GM19452 (cell line): ENCODE data around the gene ZNF503.

Experiments
- ATAC-seq: cut with Tn5 transposase; IDR thresholded peaks from one replicate; pipeline ENCODE4 v1.9.1; 2021; ENCODE audit not compliant: unreplicated experiment

The ZNF503 gene, protein sequence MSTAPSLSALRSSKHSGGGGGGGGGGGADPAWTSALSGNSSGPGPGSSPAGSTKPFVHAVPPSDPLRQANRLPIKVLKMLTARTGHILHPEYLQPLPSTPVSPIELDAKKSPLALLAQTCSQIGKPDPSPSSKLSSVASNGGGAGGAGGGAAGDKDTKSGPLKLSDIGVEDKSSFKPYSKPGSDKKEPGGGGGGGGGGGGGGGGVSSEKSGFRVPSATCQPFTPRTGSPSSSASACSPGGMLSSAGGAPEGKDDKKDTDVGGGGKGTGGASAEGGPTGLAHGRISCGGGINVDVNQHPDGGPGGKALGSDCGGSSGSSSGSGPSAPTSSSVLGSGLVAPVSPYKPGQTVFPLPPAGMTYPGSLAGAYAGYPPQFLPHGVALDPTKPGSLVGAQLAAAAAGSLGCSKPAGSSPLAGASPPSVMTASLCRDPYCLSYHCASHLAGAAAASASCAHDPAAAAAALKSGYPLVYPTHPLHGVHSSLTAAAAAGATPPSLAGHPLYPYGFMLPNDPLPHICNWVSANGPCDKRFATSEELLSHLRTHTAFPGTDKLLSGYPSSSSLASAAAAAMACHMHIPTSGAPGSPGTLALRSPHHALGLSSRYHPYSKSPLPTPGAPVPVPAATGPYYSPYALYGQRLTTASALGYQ

DNA sequence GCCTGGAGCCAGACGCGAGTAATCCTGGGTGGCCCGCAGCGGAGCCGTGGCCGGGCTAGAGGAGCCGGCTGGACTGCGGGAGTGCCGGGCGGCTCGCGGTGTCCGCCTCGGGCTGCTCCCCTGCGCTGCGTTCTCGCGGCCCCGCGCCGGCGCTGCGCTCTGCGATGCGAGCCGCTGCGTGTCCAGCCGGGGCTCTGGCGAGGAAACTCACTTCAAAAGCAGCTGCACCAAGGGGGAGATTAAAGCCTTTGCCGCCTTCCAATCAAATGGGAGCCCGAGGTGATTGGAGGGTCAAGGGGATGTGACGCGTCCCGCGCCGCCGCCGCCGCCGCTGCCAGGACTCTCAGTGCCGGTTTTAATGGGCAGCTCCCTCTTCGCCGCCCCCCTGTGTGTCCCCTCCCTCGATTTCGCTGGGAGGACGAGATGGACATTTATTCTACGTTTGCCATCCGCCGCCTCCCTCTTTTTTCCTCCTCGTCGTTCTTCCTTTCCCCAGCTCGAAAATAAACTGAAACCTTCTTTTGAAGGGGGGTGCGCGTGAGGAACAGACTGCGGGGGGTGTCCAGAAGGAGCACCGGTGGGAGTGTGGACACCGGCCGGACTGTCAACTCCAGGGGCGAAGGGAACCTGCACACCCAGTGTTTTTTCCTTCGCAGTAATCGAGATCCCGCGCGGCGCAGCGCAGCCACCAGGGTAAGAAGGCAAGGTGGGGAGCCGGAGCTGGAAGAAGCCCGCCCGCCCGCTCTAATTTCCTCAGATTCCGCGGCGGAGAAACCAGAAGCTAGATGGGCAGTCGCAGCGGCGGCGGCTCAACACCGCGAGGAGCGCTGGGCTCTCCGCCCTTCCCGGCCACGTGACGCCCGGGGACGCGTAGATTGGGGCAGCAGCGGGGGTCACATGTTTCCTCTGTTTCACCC is at the start of gene ZNF503:
Gene ZNF503 (minus strand): TSS at position 196 of the 917 bp plus-strand sequence. CDS start 345 bp downstream, outside the sequence.
- peak; percentile 55 for ATAC-seq

DNA sequence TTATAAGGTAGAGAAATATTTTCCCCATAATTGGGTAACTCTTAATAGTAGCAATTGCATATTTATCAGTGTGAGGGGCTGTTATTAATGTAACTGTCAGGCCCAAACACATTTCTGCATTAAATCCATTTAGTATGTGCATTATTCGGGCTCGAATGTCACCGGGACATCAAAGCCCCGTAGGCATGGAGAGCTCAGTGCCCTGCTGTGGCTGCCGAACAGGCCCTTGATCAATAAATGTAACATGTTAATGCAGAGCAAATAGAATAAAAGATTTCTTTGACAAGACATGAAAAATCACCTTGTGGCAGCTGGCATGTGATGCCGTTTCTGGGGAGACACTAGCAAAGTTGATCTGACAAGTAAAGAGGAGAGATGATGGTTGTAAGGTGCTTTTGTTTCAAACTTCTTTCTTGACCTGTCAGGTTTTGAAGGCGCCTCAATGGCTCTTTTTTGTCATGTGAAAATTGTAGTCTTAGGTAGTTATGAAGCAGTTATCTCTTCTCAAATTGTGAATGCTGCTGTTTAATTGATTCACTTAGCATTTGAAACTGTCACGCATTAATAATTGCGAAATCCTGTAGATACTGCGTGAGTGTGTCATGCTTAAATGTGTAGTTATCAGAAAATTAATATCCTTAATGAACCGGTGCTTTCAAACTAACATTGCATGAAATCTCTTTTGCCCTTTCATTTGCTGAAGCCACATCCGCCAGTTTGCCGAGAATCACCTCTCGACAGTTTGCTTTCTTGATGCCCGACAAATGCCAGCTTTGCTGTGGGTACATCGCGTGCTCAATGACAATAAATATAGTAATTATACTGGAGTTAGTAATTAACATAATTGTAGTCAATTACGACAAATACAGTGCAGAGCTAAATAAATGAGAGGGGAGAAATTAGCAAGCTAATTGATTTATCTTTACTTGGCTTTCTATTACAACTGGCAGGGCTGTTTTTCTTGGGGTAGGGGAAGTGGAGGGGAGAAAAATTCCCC is 49.4 kb upstream of the ZNF503 start:
- ATAC-seq: no peak

DNA sequence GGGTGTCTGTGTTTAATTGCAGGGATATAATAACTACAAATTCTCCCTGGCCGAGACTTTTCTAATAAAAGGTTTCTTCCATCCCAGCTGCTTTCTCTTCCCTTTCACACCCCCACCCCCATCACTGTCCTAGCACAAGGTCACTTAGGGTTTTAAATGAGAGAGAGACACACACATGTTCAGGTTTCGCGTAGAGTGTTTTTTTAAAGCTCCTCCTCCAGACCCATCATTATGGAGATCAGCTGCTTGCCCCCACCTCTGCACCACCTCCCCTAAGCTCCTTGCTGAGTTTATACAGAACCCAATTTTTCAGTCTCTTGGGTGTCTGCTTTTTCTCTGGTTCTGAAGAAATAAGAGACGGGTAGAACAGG is 48.5 kb upstream of the ZNF503 start:
- no peak for ATAC-seq

GRCh38 chr10:75449382-75450074 is 48.0 kb upstream of the ZNF503 start:
- no peak for ATAC-seq

- ATAC-seq: no peak
Observed at GRCh38 chr10:75448166-75448565, 46.6 kb upstream of the ZNF503 start.

GRCh38 chr10:75446508-75446907 is 44.9 kb upstream of the ZNF503 start:
- ATAC-seq: no peak

GRCh38 chr10:75444781-75445386 is 43.3 kb upstream of the ZNF503 start:
- ATAC-seq: no peak

- no peak for ATAC-seq
Observed at GRCh38 chr10:75443362-75443761, 41.8 kb upstream of the ZNF503 start.

DNA sequence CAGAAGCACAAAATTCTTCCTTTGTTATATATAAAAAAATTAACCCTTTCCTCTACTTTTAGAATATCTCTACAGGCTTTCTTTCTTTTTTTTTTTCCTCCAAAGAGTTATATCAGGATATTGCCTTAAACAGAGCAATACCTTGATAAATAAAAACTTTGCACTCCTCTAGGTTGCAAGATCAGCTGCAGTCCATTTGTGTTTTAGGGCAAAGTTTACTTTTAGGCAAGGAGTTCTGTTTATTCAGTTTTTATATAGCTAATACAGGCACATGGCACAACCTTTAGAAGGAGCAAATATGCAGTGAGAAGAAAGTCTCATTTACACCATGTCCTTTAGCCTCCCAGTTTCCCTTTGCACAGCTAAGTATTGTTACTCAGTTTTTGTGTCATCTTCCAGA is 40.1 kb upstream of the ZNF503 start:
- ATAC-seq: no peak

DNA sequence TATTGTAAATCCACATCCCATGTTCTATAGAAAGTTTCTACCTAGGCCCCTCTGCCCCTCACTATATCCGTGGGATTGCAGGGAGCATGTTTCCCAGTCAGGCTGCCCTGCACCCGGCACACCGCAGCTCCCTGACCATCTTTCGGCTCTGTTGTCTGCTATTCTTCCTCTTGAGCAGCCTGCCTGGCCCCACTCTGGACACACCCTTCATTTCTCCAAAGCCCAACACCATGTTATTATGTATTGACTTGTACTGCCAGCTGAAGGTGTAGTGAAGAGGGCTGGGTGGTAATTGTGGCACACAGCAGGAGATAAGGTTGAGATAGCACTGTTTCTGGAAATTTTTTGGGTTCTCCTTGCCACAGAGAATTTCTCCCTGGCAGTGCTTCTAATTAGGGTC is 39.6 kb upstream of the ZNF503 start:
- ATAC-seq: no peak

DNA sequence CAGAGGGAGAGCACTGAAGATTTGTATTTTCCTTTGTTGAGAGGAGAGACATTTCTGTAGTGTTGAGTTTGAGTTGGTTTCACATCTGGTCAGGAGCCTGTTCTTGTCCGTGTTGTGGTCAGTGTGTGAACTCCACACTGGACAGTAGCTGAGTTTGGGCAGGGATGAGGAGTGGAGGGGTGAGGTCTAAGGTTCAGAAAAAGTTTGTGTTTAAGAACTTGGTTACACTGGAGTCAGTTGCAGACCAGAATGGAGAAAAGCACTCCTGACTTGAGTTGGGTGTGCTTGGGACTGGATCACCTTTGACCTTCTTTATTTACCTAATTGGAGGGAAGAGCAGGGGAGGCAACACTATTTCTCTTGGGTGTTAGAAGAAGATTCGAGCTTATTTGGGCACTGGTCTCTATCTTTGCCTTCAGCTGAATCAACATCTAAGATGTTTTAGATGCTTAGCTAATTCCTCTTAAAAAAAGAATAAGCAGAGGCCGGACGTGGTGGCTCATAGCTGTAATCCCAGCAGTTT is 38.8 kb upstream of the ZNF503 start:
- no peak for ATAC-seq

- no peak for ATAC-seq
Observed at GRCh38 chr10:75439811-75440210, 38.2 kb upstream of the ZNF503 start.

GRCh38 chr10:75438275-75438674 is 36.7 kb upstream of the ZNF503 start:
- no peak for ATAC-seq

GRCh38 chr10:75437693-75438092 is 36.1 kb upstream of the ZNF503 start:
- ATAC-seq: no peak

DNA sequence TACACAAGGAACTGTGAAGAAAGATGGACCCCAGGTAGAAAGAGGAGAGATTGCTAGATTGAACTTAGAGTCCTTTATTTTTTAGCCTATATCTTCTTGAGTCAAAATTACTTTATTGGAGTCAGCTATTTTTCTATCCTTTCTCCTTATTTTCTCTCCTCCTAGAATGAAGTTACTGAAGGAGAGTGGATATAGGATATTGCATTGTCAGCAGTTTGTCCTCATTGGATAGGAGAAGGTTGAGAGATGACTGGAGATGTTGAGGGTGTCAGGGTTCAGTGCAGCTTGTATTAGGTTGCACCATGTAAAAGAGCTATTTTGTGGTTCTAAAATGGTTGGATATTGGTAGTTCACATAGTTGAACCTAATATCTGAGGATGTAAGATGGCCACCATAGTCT is 35.3 kb upstream of the ZNF503 start:
- ATAC-seq: no peak

DNA sequence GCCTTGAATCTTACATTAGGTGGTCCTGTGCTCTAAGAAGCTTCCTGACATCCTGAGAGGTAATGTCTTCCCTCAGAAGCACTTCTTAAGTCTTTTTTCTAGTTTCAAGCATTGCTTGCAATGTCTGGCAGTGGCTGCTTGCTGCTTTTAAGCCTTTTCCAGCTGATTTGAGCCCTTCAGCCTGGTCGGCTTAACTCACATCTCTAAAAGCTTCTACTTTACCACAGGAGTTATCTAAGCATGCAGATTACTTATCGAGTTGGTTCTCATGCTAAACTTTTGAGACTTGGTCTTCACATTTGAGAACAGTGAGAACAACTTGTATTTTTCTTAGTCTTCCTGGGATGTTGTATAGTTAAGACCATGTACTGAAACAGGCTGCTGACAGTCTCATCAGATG is 33.7 kb upstream of the ZNF503 start:
- no peak for ATAC-seq

GRCh38 chr10:75434291-75434690 is 32.7 kb upstream of the ZNF503 start:
- ATAC-seq: no peak

DNA sequence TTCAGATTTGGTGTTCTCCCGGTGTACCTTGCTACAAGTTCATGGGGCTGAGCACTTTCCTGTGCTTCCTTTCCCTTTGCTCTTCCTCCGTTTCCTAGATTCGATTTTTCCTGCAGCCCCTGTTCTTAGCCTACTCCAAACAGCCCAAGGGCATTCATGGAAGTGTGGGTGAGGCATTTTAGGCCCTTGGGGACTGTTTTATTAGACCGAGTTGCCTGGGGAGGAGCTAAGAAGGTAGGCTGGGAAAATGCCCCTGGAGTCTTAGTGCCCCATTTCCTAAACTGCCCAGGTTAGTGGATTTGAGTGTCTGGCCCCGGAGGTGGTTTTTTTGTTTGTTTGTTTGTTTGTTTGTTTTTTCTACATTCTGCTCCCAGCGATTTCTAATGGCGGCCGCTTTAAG is 31.7 kb upstream of the ZNF503 start:
- ATAC-seq: no peak

DNA sequence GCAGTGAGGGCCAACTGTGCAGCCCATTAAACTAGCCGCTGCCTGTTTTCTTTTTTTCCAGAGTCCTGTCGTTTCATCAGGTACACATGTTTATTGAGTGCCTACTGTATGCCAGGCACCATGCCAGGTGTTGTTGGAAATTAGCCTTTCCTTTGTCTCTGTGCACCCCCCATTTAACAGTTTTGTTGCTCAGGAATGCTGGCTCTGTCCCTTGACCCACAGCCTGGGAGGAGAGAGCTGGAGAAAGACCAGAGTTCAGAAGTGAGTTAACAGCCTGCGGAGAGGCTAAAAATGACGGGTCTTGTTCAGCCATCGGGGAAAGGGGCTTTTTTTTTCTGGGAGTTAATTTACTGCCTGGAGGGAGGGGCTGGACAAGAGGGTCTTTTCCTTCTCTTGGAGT is 31.2 kb upstream of the ZNF503 start:
- no peak for ATAC-seq
